Jurkat, Clone E6-1 (cell line): Measurements from ENCODE around the gene FHL2.
A peak's percentile ranks its signal among the peaks of the same experiment; 100 is the strongest.
"Not testable (repeated sequence)": the region's sequence is repeated elsewhere in the genome, so short reads cannot be mapped to it uniquely, and the experiment has no call there.

Source experiments
- DNase-seq: peaks from one replicate; pipeline ENCODE4 v3.0.0-alpha.2; 2011; ENCODE audit warnings: low read depth, low spot score
- H3K4me3 ChIP-seq: 2 replicates; pipeline ENCODE4 v1.5.1; 2011; ENCODE audit warnings: mild to moderate bottlenecking, low read length, control low read depth, moderate library complexity

Gene FHL2

GRCh38 chr2:105425936-105426625 lies 27.2 kb upstream of the FHL2 start:
- H3K4me3 ChIP-seq: no peak overlapping the region
- no peak for DNase-seq

GRCh38 chr2:105424836-105425235 lies 26.0 kb upstream of the FHL2 start:
- not testable (repeated sequence) for DNase-seq, H3K4me3 ChIP-seq

GRCh38 chr2:105422801-105423200 lies 23.9 kb upstream of the FHL2 start:
- no peak overlapping the region for H3K4me3 ChIP-seq
- DNase-seq: no peak

- no peak overlapping the region for H3K4me3 ChIP-seq
- DNase-seq: no peak
Observed at GRCh38 chr2:105421053-105421452, 22.2 kb upstream of the FHL2 start.

GRCh38 chr2:105418522-105418921 lies 19.7 kb upstream of the FHL2 start:
- no peak for DNase-seq
- H3K4me3 ChIP-seq: no peak overlapping the region

GRCh38 chr2:105417857-105418436 lies 19.1 kb upstream of the FHL2 start:
- no peak overlapping the region for H3K4me3 ChIP-seq
- no peak for DNase-seq

GRCh38 chr2:105416156-105416555 lies 17.3 kb upstream of the FHL2 start:
- H3K4me3 ChIP-seq: no peak overlapping the region
- DNase-seq: peak; percentile 37

GRCh38 chr2:105415007-105415406 lies 16.2 kb upstream of the FHL2 start:
- no peak overlapping the region for H3K4me3 ChIP-seq
- DNase-seq: no peak

- no peak for DNase-seq
Observed at GRCh38 chr2:105413206-105413605, 14.4 kb upstream of the FHL2 start.

GRCh38 chr2:105412584-105412983 lies 13.7 kb upstream of the FHL2 start:
- DNase-seq: no peak
- no peak overlapping the region for H3K4me3 ChIP-seq

More at GRCh38 chr2:105413206-105413605, 14.4 kb upstream of the FHL2 start:
- no peak overlapping the region for H3K4me3 ChIP-seq

GRCh38 chr2:105411720-105412407 lies 13.0 kb upstream of the FHL2 start:
- H3K4me3 ChIP-seq: no peak overlapping the region
- no peak for DNase-seq

GRCh38 chr2:105410554-105410953 lies 11.7 kb upstream of the FHL2 start:
- H3K4me3 ChIP-seq: no peak overlapping the region
- DNase-seq: no peak

GRCh38 chr2:105409717-105410116 lies 10.9 kb upstream of the FHL2 start:
- no peak for DNase-seq

GRCh38 chr2:105407946-105408743 lies 9.3 kb upstream of the FHL2 start:
- DNase-seq: no peak
- no peak overlapping the region for H3K4me3 ChIP-seq

More at GRCh38 chr2:105409717-105410116, 10.9 kb upstream of the FHL2 start:
- no peak overlapping the region for H3K4me3 ChIP-seq

- H3K4me3 ChIP-seq: no peak overlapping the region
- DNase-seq: no peak
Observed at GRCh38 chr2:105406221-105406620, 7.4 kb upstream of the FHL2 start.

- H3K4me3 ChIP-seq: no peak overlapping the region
- no peak for DNase-seq
Observed at GRCh38 chr2:105405291-105405690, 6.4 kb upstream of the FHL2 start.

- no peak overlapping the region for H3K4me3 ChIP-seq
- DNase-seq: no peak
Observed at GRCh38 chr2:105404736-105405135, 5.9 kb upstream of the FHL2 start.

- DNase-seq: no peak
Observed at GRCh38 chr2:105403783-105404698, 5.2 kb upstream of the FHL2 start.

More at GRCh38 chr2:105403783-105404698, 5.2 kb upstream of the FHL2 start:
- no peak overlapping the region for H3K4me3 ChIP-seq
